GM23338 (cell line): ENCODE data around the gene SPEM1. TPM values are rescaled to one million over a fixed set of nuclear protein-coding genes. Genes with fewer than 3 reads are reported as not detected.
A peak's percentile ranks its signal among the peaks of the same experiment; 100 is the strongest.

Experiments
- ATAC-seq: fragments of 200-7000 bp; cut with Tn5 transposase; 3 replicates; pipeline ENCODE4 v1.9.1; 2020
- DNase-seq: peaks from one replicate; pipeline ENCODE4 v3.0.0-alpha.2; 2015; ENCODE audit warnings: low spot score
- H2AFZ ChIP-seq: fragments of 200-600 bp; sonication (generic); 2 replicates; pipeline ENCODE4 v1.8.0; 2016; ENCODE audit warnings: antibody characterized with exemption, mild to moderate bottlenecking, moderate library complexity
- H3F3A ChIP-seq: fragments of 200-600 bp; sonication (generic); replicated peaks from 2 replicates; pipeline ENCODE4 v1.8.0; 2017; ENCODE audit warnings: antibody characterized with exemption, mixed run types, low read depth
- H3K27ac ChIP-seq: fragments of 200-600 bp; sonication (generic); 2 replicates; pipeline ENCODE4 v1.6.1; 2016; ENCODE audit warnings: low read depth
- H3K27me3 ChIP-seq: fragments of 200-600 bp; sonication (generic); 2 replicates; pipeline ENCODE4 v1.8.0; 2016; ENCODE audit warnings: mild to moderate bottlenecking, mixed run types, moderate library complexity; ENCODE audit not compliant: insufficient read depth
- H3K36me3 ChIP-seq: fragments of 200-600 bp; sonication (generic); 2 replicates; pipeline ENCODE4 v1.8.0; 2016; ENCODE audit warnings: mild to moderate bottlenecking; ENCODE audit not compliant: insufficient read depth
- H3K4me1 ChIP-seq: fragments of 200-600 bp; sonication (generic); 2 replicates; pipeline ENCODE4 v1.8.0; 2016; ENCODE audit warnings: mild to moderate bottlenecking, moderate library complexity; ENCODE audit not compliant: insufficient read depth
- H3K4me2 ChIP-seq: fragments of 200-600 bp; sonication (generic); 2 replicates; pipeline ENCODE4 v1.7.1; 2017; ENCODE audit warnings: mixed run types
- H3K4me3 ChIP-seq: fragments of 200-600 bp; sonication (generic); 2 replicates; pipeline ENCODE4 v1.6.1; 2016; ENCODE audit warnings: mixed run types
- H3K79me2 ChIP-seq: fragments of 200-600 bp; sonication (generic); replicated peaks from 2 replicates; pipeline ENCODE4 v1.8.0; 2017; ENCODE audit warnings: mild to moderate bottlenecking; ENCODE audit not compliant: insufficient read depth
- H3K9me2 ChIP-seq: fragments of 200-600 bp; sonication (generic); 2 replicates; pipeline ENCODE4 v1.8.0; 2017; ENCODE audit not compliant: insufficient read depth
- H4K20me1 ChIP-seq: fragments of 200-600 bp; sonication (generic); replicated peaks from 2 replicates; pipeline ENCODE4 v1.8.0; 2017; ENCODE audit warnings: mild to moderate bottlenecking; ENCODE audit not compliant: insufficient read depth
- H3K27ac Mint-ChIP-seq: 2 replicates; pipeline ENCODE4 v1.8.0; 2020; ENCODE audit warnings: inconsistent platforms, mild to moderate bottlenecking, moderate library complexity, mixed read lengths
- H3K27me3 Mint-ChIP-seq: 3 replicates; pipeline ENCODE4 v1.8.0; 2022; ENCODE audit warnings: low read depth, mild to moderate bottlenecking, moderate library complexity, mixed read lengths, inconsistent platforms; ENCODE audit not compliant: insufficient read depth, poor library complexity
- H3K36me3 Mint-ChIP-seq: 3 replicates; pipeline ENCODE4 v1.8.0; 2021; ENCODE audit warnings: low read depth, mild to moderate bottlenecking, inconsistent platforms, moderate library complexity, mixed read lengths
- H3K4me1 Mint-ChIP-seq: 3 replicates; pipeline ENCODE4 v1.8.0; 2020; ENCODE audit warnings: mild to moderate bottlenecking, inconsistent platforms, mixed read lengths
- H3K4me3 Mint-ChIP-seq: 3 replicates; pipeline ENCODE4 v1.8.0; 2021; ENCODE audit warnings: moderate library complexity, mild to moderate bottlenecking, inconsistent platforms, mixed read lengths
- H3K9me3 Mint-ChIP-seq: 3 replicates; pipeline ENCODE4 v1.8.0; 2020; ENCODE audit warnings: moderate library complexity, mild to moderate bottlenecking, inconsistent platforms, mixed read lengths
- CREB1 ChIP-seq: fragments of 250-450 bp; sonication (Bioruptor Pico); IDR thresholded peaks from 2 replicates; pipeline ENCODE4 v1.5.0; 2020; ENCODE audit warnings: low read depth, mild to moderate bottlenecking, moderate library complexity
- CTCF ChIP-seq, 2 experiments: fragments of 200-600 bp in 1 of 2; sonication (generic) in 1 of 2; conservative IDR thresholded peaks; 2 replicates each; pipeline versions ENCODE4 v1.5.1 to v1.6.1; 2016 to 2017; ENCODE audit warnings: antibody characterized with exemption in 2 of 2, low read depth in 2 of 2, mild to moderate bottlenecking in 2 of 2, moderate library complexity in 1 of 2
- ETS1 ChIP-seq: IDR thresholded peaks from 2 replicates; pipeline ENCODE4 v1.6.1; 2016; ENCODE audit warnings: antibody characterized with exemption
- EZH2 ChIP-seq: fragments of 200-600 bp; sonication (generic); IDR thresholded peaks from one replicate; pipeline ENCODE4 v1.8.0; 2017; ENCODE audit warnings: antibody characterized with exemption, mild to moderate bottlenecking, low read depth; ENCODE audit not compliant: unreplicated experiment
- EZH2phosphoT487 ChIP-seq: fragments of 200-600 bp; sonication (generic); IDR thresholded peaks from one replicate; pipeline ENCODE4 v1.8.1; 2018; ENCODE audit warnings: antibody characterized with exemption; ENCODE audit not compliant: unreplicated experiment
- JUNB ChIP-seq: IDR thresholded peaks from one replicate; pipeline ENCODE4 v1.6.1; 2016; ENCODE audit warnings: antibody characterized with exemption; ENCODE audit not compliant: unreplicated experiment
- NANOG ChIP-seq: IDR thresholded peaks from 2 replicates; pipeline ENCODE4 v1.6.1; 2016; ENCODE audit warnings: antibody characterized with exemption, borderline replicate concordance
- POLR2AphosphoS5 ChIP-seq: IDR thresholded peaks from 2 replicates; pipeline ENCODE4 v1.6.1; 2016; ENCODE audit warnings: antibody characterized with exemption, low read depth
- STAT1 ChIP-seq: IDR thresholded peaks from one replicate; pipeline ENCODE4 v1.6.1; 2016; ENCODE audit warnings: antibody characterized with exemption; ENCODE audit not compliant: unreplicated experiment
- ZNF114 ChIP-seq: fragments of 250-450 bp; sonication (Bioruptor Pico); IDR thresholded peaks from 2 replicates; pipeline ENCODE4 v1.5.0; 2020; ENCODE audit warnings: mild to moderate bottlenecking, moderate library complexity
- ZNF331 ChIP-seq: fragments of 250-450 bp; sonication (Bioruptor Pico); IDR thresholded peaks from 2 replicates; pipeline ENCODE4 v1.5.0; 2020; ENCODE audit warnings: low read depth, mild to moderate bottlenecking, moderate library complexity
- polyA plus RNA-seq: library from polyadenylated mRNA; unstranded; fragments of >200 nt; fragmentation: Nextera tagmentation; extraction: Ambion mirVana; gene quantifications from 2 replicates; pipeline ENCODE4 v1.2.1, GENCODE V29; 2016
- total RNA-seq: library from RNA; depleted of rRNA; stranded (reverse); fragments of >200 nt; shearing (Covaris generic); gene quantifications from 2 replicates; pipeline ENCODE4 v1.2.3, GENCODE V29; 2014
- TF ChIP-seq, protein P1 (sequence below): IDR thresholded peaks from one replicate; pipeline ENCODE4 v1.6.1; 2018; ENCODE audit warnings: antibody characterized with exemption; ENCODE audit not compliant: unreplicated experiment
- TF ChIP-seq, protein P2 (sequence below): fragments of 250-450 bp; sonication (Bioruptor Pico); IDR thresholded peaks from 2 replicates; pipeline ENCODE4 v1.5.0; 2020; ENCODE audit warnings: mild to moderate bottlenecking, moderate library complexity

The SPEM1 gene
- total and polyA plus RNA-seq, 2 experiments from 2014 or later = not detected

GRCh38 chr17:7460850-7461660, 40.9 kb downstream of the SPEM1 start:
- DNase-seq (peak; percentile 88), ATAC-seq (peak; percentile 85)
- peaks cover 14% of the 10 kb centered on the region; the same call in 2 of the 3 replicates for H3K36me3 Mint-ChIP-seq
- peaks cover 19% of the 10 kb centered on the region for H3K4me1 Mint-ChIP-seq
- Histone ChIP-seq H3K4me2 (0 out of 2 replicates have a peak overlapping the region, but pooled peaks have one; percentile 30), H3K27me3 (no peaks in the 10 kb centered on the region), H2AFZ (no peak overlapping the region), H3K79me2 (no peaks in the 10 kb centered on the region), H3K4me3 (no peak overlapping the region), H4K20me1 (no peaks in the 10 kb centered on the region), H3F3A (0 out of 2 replicates have a peak, but pooled peaks cover 10% of the 10 kb centered on the region), H3K9me2 (peaks cover 4% of the 10 kb centered on the region; the same call in 1 of the 2 replicates), H3K4me1 (peaks cover 11% of the 10 kb centered on the region; the same call in 1 of the 2 replicates), H3K27ac (0 out of 2 replicates have a peak overlapping the region, but pooled peaks have one; percentile 53), H3K36me3 (no peaks in the 10 kb centered on the region)
- H3K9me3 Mint-ChIP-seq = no peaks in the 10 kb centered on the region; the same call in 2 of the 3 replicates
- H3K27ac Mint-ChIP-seq = peak overlapping the region; percentile 11; the same call in 1 of the 2 replicates
- no peak for TF ChIP-seq NANOG
- TF ChIP-seq JUNB = no peak
- TF ChIP-seq, protein P1, sequence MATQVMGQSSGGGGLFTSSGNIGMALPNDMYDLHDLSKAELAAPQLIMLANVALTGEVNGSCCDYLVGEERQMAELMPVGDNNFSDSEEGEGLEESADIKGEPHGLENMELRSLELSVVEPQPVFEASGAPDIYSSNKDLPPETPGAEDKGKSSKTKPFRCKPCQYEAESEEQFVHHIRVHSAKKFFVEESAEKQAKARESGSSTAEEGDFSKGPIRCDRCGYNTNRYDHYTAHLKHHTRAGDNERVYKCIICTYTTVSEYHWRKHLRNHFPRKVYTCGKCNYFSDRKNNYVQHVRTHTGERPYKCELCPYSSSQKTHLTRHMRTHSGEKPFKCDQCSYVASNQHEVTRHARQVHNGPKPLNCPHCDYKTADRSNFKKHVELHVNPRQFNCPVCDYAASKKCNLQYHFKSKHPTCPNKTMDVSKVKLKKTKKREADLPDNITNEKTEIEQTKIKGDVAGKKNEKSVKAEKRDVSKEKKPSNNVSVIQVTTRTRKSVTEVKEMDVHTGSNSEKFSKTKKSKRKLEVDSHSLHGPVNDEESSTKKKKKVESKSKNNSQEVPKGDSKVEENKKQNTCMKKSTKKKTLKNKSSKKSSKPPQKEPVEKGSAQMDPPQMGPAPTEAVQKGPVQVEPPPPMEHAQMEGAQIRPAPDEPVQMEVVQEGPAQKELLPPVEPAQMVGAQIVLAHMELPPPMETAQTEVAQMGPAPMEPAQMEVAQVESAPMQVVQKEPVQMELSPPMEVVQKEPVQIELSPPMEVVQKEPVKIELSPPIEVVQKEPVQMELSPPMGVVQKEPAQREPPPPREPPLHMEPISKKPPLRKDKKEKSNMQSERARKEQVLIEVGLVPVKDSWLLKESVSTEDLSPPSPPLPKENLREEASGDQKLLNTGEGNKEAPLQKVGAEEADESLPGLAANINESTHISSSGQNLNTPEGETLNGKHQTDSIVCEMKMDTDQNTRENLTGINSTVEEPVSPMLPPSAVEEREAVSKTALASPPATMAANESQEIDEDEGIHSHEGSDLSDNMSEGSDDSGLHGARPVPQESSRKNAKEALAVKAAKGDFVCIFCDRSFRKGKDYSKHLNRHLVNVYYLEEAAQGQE = no peak
- no peak for TF ChIP-seq ZNF331
- TF ChIP-seq EZH2 = no peak
- no peak for TF ChIP-seq ZNF114 (CRISPR knock-in tag)
- no peak for TF ChIP-seq EZH2phosphoT487
- TF ChIP-seq ETS1 = no peak
- TF ChIP-seq CREB1 (CRISPR knock-in tag) = no peak
- no peak for TF ChIP-seq CTCF (conservative IDR thresholded peaks at IDR 0.05; ENCODE audit: low read depth in 2 of 2)
- TF ChIP-seq POLR2AphosphoS5 = no peak
- TF ChIP-seq STAT1 = no peak
- TF ChIP-seq, protein P2, sequence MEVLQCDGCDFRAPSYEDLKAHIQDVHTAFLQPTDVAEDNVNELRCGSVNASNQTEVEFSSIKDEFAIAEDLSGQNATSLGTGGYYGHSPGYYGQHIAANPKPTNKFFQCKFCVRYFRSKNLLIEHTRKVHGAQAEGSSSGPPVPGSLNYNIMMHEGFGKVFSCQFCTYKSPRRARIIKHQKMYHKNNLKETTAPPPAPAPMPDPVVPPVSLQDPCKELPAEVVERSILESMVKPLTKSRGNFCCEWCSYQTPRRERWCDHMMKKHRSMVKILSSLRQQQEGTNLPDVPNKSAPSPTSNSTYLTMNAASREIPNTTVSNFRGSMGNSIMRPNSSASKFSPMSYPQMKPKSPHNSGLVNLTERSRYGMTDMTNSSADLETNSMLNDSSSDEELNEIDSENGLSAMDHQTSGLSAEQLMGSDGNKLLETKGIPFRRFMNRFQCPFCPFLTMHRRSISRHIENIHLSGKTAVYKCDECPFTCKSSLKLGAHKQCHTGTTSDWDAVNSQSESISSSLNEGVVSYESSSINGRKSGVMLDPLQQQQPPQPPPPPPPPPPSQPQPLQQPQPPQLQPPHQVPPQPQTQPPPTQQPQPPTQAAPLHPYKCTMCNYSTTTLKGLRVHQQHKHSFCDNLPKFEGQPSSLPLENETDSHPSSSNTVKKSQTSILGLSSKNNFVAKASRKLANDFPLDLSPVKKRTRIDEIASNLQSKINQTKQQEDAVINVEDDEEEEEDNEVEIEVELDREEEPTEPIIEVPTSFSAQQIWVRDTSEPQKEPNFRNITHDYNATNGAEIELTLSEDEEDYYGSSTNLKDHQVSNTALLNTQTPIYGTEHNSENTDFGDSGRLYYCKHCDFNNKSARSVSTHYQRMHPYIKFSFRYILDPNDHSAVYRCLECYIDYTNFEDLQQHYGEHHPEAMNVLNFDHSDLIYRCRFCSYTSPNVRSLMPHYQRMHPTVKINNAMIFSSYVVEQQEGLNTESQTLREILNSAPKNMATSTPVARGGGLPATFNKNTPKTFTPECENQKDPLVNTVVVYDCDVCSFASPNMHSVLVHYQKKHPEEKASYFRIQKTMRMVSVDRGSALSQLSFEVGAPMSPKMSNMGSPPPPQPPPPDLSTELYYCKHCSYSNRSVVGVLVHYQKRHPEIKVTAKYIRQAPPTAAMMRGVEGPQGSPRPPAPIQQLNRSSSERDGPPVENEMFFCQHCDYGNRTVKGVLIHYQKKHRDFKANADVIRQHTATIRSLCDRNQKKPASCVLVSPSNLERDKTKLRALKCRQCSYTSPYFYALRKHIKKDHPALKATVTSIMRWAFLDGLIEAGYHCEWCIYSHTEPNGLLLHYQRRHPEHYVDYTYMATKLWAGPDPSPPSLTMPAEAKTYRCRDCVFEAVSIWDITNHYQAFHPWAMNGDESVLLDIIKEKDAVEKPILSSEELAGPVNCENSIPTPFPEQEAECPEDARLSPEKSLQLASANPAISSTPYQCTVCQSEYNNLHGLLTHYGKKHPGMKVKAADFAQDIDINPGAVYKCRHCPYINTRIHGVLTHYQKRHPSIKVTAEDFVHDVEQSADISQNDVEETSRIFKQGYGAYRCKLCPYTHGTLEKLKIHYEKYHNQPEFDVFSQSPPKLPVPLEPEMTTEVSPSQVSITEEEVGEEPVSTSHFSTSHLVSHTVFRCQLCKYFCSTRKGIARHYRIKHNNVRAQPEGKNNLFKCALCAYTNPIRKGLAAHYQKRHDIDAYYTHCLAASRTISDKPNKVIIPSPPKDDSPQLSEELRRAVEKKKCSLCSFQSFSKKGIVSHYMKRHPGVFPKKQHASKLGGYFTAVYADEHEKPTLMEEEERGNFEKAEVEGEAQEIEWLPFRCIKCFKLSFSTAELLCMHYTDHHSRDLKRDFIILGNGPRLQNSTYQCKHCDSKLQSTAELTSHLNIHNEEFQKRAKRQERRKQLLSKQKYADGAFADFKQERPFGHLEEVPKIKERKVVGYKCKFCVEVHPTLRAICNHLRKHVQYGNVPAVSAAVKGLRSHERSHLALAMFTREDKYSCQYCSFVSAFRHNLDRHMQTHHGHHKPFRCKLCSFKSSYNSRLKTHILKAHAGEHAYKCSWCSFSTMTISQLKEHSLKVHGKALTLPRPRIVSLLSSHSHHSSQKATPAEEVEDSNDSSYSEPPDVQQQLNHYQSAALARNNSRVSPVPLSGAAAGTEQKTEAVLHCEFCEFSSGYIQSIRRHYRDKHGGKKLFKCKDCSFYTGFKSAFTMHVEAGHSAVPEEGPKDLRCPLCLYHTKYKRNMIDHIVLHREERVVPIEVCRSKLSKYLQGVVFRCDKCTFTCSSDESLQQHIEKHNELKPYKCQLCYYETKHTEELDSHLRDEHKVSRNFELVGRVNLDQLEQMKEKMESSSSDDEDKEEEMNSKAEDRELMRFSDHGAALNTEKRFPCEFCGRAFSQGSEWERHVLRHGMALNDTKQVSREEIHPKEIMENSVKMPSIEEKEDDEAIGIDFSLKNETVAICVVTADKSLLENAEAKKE (CRISPR knock-in tag) = no peak
- peaks cover 20% of the 10 kb centered on the region for H3K27me3 Mint-ChIP-seq
- peak overlapping the region; percentile 22; the same call in 2 of the 3 replicates for H3K4me3 Mint-ChIP-seq
